Left ventricle myocardium inferior (tissue), 1 donor: Measurements from ENCODE around the gene DLGAP4. TPM values are rescaled to one million over a fixed set of nuclear protein-coding genes. Genes with fewer than 3 reads are reported as not detected.

ENCODE experiments used
- DNase-seq: peaks from one replicate; pipeline ENCODE4 v3.0.0-alpha.2; 2020
- H3K27ac ChIP-seq: fragments of 200-600 bp; replicated peaks from 2 replicates; pipeline ENCODE4 v1.8.0; 2021
- H3K27me3 ChIP-seq: fragments of 200-600 bp; 2 replicates; pipeline ENCODE4 v1.8.0; 2021; ENCODE audit warnings: low read depth
- H3K36me3 ChIP-seq: fragments of 200-600 bp; 2 replicates; pipeline ENCODE4 v1.8.0; 2021
- H3K4me1 ChIP-seq: fragments of 200-600 bp; 2 replicates; pipeline ENCODE4 v1.8.0; 2021
- H3K4me3 ChIP-seq: fragments of 200-600 bp; 2 replicates; pipeline ENCODE4 v1.8.0; 2021; ENCODE audit warnings: mild to moderate bottlenecking, moderate library complexity
- H3K9me3 ChIP-seq: fragments of 200-600 bp; replicated peaks from 2 replicates; pipeline ENCODE4 v1.8.0; 2021
- CTCF ChIP-seq: fragments of 200-600 bp; IDR thresholded peaks from 2 replicates; pipeline ENCODE4 v1.8.0; 2021; ENCODE audit warnings: antibody characterized with exemption, mild to moderate bottlenecking, borderline replicate concordance
- intact Hi-C: fragments of 100-400 bp; cut with micrococcal nuclease; formaldehyde crosslinking; loops from one replicate; pipeline ENCODE4 v1.11.0; 2022
- total RNA-seq: library from RNA; stranded (reverse); fragmentation: NEBNext Ultra II Directional; extraction: Animal tissue kit (Norgen Biotek cat#: 25700); gene quantifications from one replicate; pipeline ENCODE4 v1.2.1, GENCODE V29; 2021
- donor health status: DM: no; HTN: yes; CAD: no; lungs with severe emphysema.

The DLGAP4 gene
- total RNA-seq, 1 donor from 2014 or later, result 51.7 TPM

GRCh38 chr20:36483919-36484808, 178.0 kb downstream of the DLGAP4 start:
- no peaks in the 10 kb centered on the region for H3K9me3 ChIP-seq
- H3K27ac ChIP-seq, result peak overlapping the region; percentile 86
- H3K36me3 ChIP-seq, result no peaks in the 10 kb centered on the region
- TF ChIP-seq CTCF, result no peak
- no peak overlapping the region for H3K4me3 ChIP-seq
- peaks cover 99% of the 10 kb centered on the region for H3K4me1 ChIP-seq
- no peak for DNase-seq
- intact Hi-C loops, result no loop called here
- no peaks in the 10 kb centered on the region for H3K27me3 ChIP-seq

- no peak overlapping the region for H3K4me3 ChIP-seq
- no peaks in the 10 kb centered on the region for H3K36me3 ChIP-seq
- TF ChIP-seq CTCF, result no peak
- peaks cover 98% of the 10 kb centered on the region for H3K4me1 ChIP-seq
- H3K9me3 ChIP-seq, result no peaks in the 10 kb centered on the region
- H3K27me3 ChIP-seq, result no peaks in the 10 kb centered on the region
- no peak overlapping the region for H3K27ac ChIP-seq
- DNase-seq, result no peak
- intact Hi-C loops, result no loop called here
These were observed 179.1 kb downstream of the DLGAP4 start for GRCh38 chr20:36485286-36485685.

GRCh38 chr20:36487069-36487468, 180.9 kb downstream of the DLGAP4 start:
- intact Hi-C loops, result no loop called here
- no peak overlapping the region for H3K27ac ChIP-seq
- H3K4me3 ChIP-seq, result no peak overlapping the region
- H3K9me3 ChIP-seq, result no peaks in the 10 kb centered on the region
- no peaks in the 10 kb centered on the region for H3K27me3 ChIP-seq
- H3K36me3 ChIP-seq, result no peaks in the 10 kb centered on the region
- TF ChIP-seq CTCF, result no peak
- no peak for DNase-seq
- H3K4me1 ChIP-seq, result peaks cover 98% of the 10 kb centered on the region

GRCh38 chr20:36490191-36490590, 184.1 kb downstream of the DLGAP4 start:
- no peak overlapping the region for H3K4me3 ChIP-seq
- peaks cover 95% of the 10 kb centered on the region for H3K4me1 ChIP-seq
- intact Hi-C loops, result no loop called here
- no peak for TF ChIP-seq CTCF
- H3K27ac ChIP-seq, result no peak overlapping the region
- no peaks in the 10 kb centered on the region for H3K9me3 ChIP-seq
- no peaks in the 10 kb centered on the region for H3K27me3 ChIP-seq
- DNase-seq, result no peak
- no peaks in the 10 kb centered on the region for H3K36me3 ChIP-seq

- no peaks in the 10 kb centered on the region for H3K27me3 ChIP-seq
- peaks cover 7% of the 10 kb centered on the region for H3K36me3 ChIP-seq
- H3K9me3 ChIP-seq, result no peaks in the 10 kb centered on the region
- intact Hi-C loops, result no loop called here
- H3K4me1 ChIP-seq, result peaks cover 86% of the 10 kb centered on the region
- peak overlapping the region; percentile 67 for H3K27ac ChIP-seq
- H3K4me3 ChIP-seq, result no peak overlapping the region
- DNase-seq, result no peak
- TF ChIP-seq CTCF, result no peak
These were observed 185.9 kb downstream of the DLGAP4 start for GRCh38 chr20:36491901-36492617.
